Measurements from ENCODE around the gene SEC14L1.
A peak's percentile ranks its signal among the peaks of the same experiment; 100 is the strongest.

Gene SEC14L1

DNA sequence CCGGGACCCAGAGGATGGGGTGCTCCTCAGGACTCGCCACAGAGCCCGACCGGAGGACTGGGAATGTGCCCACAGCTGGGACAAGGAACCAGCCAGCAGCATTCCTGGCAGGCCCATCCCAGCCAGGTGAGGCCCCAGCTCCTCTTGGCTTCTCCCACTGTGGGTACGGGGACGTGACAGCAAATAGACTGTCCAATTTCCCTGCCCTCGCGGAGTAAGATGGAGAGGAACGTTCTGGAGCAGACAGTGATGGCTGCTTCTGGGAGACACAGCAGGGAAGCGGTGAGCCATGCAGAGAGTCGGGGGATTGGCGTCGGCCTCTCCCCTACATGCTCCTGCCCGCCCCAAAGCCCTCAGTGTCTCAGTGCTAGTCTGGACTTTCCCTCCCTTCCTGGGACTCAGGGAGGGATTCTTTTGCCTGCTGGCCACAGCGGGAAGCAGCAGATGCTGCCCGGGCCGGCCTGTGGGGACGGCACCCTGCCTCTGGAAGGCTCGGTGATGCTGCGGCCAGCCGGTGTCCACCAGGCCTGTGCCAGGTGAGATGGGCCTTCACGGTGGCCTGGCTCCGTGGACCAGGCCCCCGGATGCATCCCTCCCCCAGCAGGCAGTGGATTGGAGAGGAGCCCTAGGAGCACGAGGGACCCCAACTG lies 89.1 kb downstream of the SEC14L1 start:
- Mint-ChIP-seq H3K27me3 (peaks cover 8% of the 10 kb centered on the region), H3K36me3 (peaks cover 6% of the 10 kb centered on the region), H3K27ac (no peak overlapping the region), H3K4me3 (no peak overlapping the region), H3K9me3 (peaks cover 5% of the 10 kb centered on the region), H3K4me1 (peaks cover 20% of the 10 kb centered on the region)
- no peak for ATAC-seq

DNA sequence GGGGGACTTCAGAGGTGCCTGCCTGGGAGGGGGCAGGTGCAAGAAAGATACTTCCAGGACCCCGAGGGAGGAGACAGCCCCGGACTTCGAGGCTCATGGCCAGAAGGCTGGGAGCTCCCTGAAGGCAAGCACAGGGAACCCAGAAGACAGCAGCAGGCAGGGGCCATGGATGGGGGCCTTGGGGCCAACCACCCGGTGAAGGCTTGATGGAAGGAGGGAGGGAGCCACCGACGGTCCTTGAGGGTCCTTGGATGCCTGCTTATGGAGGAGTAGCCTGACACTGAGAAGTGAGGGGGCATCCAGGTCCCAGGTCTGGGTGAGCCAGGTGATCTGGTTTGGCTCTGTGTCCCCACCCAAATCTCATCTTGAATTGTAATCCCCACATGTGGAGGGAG lies 89.7 kb downstream of the SEC14L1 start:
- H3K9me3 Mint-ChIP-seq, result peaks cover 3% of the 10 kb centered on the region
- H3K27ac Mint-ChIP-seq, result no peak overlapping the region
- peaks cover 8% of the 10 kb centered on the region for H3K27me3 Mint-ChIP-seq
- H3K36me3 Mint-ChIP-seq, result peaks cover 6% of the 10 kb centered on the region
- ATAC-seq, result no peak
- H3K4me3 Mint-ChIP-seq, result no peak overlapping the region
- peaks cover 25% of the 10 kb centered on the region for H3K4me1 Mint-ChIP-seq

DNA sequence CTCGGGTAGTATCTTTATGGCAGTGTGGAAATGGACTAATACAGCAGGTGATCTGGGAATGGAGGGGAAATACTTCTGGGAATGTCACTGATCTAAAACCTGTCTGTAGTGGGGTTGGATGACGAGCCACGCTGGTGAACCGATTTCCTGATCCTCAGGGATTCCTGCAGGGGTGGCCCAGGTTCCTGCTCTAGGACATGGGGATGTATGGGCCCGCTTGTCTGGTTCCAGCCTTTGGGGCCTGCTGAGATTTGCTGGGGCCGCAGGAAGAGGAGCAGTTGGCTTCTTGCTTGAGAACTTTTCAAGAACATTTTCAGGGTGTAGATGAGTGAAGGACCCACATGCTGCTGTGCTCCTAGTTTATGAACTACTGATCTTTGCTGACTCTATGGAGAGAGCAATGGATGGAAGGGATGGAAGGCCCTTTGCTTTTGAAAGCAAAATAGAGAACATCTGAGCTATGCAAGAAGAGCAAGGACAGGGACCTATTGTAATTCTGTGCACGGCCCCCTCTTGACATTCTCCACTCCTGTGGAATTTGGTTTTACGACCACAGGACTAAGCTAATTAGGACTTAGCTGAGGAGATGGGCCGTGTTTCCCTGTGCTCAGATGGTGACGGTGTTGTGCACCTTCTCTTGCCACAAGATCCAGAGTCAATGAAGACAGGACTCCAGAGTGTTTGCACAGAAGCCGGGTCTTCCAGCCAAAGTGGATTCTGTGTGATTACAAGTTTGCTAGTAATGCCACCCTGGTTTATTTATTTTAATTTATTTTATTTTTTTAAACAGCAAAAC lies 90.5 kb downstream of the SEC14L1 start:
- Mint-ChIP-seq H3K36me3 (peaks cover 6% of the 10 kb centered on the region), H3K27ac (no peak overlapping the region), H3K9me3 (peaks cover 3% of the 10 kb centered on the region), H3K4me1 (peaks cover 27% of the 10 kb centered on the region), H3K4me3 (no peak overlapping the region), H3K27me3 (peaks cover 8% of the 10 kb centered on the region)
- no peak for ATAC-seq

DNA sequence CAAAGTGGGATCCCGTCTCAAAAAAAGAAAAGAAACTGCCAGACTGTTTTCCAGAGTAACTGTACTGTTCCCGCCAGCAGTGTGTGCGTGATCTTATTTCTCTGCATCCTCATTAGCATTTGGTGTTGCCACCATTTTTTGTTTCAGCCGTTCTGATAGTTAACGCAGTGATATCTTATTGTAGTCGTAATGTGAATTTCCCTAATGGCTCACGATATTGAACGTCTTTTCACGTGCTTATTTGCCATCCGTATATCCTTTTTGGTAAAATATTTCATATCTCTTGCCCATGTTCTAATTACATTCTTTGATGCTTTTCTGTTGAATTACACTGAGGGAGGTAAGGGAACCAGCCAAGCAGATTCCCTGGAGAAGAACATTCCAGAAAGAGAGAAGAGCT lies 92.4 kb downstream of the SEC14L1 start:
- Mint-ChIP-seq H3K4me3 (no peak overlapping the region), H3K4me1 (peaks cover 27% of the 10 kb centered on the region), H3K27ac (peak overlapping the region; percentile 60), H3K9me3 (peaks cover 10% of the 10 kb centered on the region), H3K27me3 (peaks cover 8% of the 10 kb centered on the region), H3K36me3 (peaks cover 6% of the 10 kb centered on the region)
- ATAC-seq, result no peak

DNA sequence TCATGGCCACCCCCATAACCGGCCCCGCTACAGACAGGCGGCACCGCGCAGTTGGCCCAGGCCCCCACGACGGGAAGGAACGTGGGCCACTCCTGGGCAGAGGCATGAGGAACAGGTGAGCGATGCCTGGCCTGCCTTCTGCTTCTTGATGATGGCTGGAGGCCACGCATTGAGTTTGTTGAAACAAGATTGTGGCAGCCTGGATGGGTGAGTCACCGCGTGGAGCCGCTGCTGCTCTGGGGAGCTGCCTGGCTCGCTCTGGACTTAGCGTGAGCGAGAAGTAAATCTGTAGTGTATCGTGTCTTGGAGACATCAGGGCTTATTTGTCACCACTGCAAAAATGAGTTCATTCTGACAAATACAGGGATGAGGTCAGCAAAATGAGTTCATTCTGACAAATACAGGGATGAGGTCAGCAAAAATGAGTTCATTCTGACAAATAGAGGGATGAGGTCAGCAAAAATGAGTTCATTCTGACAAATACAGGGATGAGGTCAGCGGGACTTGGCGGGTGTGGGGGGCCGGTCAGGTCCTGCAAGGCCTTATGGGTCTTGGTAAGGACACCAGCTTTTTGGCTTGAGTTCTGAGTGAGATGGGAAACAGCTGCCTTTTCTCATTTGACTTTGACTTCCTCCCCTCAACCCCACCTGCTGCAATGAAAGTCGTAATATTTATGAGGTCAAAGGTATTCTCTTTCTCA lies 93.0 kb downstream of the SEC14L1 start:
- peaks cover 10% of the 10 kb centered on the region for H3K9me3 Mint-ChIP-seq
- peak overlapping the region; percentile 60 for H3K27ac Mint-ChIP-seq
- peaks cover 27% of the 10 kb centered on the region for H3K4me1 Mint-ChIP-seq
- ATAC-seq, result peak; percentile 47
- peaks cover 6% of the 10 kb centered on the region for H3K36me3 Mint-ChIP-seq
- H3K27me3 Mint-ChIP-seq, result peaks cover 3% of the 10 kb centered on the region
- H3K4me3 Mint-ChIP-seq, result no peak overlapping the region

DNA sequence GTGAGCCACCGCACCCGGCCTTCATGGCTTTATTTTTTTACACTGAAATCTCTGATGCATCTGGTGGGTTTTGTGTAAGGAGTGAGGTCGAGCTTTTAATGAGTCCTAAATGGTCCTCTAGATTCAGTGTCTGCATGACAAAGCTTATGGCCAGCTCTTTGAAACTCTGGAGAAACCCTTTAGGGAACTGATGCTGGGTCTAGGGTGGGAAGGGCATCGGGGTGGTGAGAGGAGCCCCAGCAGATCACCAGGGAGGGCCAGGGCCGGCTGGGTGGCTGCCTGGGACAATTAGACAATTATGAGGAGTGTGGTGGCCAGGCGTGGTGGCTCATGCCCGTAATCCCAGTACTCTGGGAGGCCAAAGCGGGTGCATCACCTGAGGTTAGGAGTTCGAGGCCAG lies 93.9 kb downstream of the SEC14L1 start:
- Mint-ChIP-seq H3K36me3 (peaks cover 6% of the 10 kb centered on the region), H3K27me3 (no peaks in the 10 kb centered on the region), H3K4me3 (peak overlapping the region; percentile 9), H3K4me1 (peaks cover 27% of the 10 kb centered on the region), H3K9me3 (peaks cover 10% of the 10 kb centered on the region), H3K27ac (peak overlapping the region; percentile 42)
- ATAC-seq, result no peak

DNA sequence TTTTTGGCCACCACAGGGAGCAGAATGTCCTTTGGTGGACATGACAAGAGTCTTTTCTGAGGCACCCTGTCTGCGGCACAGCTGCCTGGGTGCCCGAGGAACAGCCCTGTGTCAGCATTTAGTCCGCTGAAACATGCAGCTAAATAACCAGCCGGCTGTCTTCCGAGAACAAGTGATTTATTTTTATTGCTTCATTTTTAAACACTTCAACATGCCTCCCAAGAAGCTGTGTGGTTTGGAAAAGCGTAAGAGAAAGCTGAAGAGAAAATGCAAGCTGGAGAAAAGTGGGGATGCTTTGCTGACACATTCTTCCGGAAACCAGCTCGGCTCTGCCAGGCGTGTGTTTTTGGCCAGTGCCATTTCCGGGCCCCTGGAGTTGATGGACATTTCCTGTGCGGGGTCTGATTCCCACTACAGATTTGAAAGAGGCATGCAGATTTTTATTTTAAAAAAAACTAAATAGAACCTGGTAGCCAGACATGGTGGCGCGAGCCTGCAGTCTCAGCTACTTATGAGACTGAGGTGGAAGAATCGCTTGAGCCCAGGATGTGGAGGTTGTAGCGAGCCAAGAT lies 94.7 kb downstream of the SEC14L1 start:
- H3K9me3 Mint-ChIP-seq, result peaks cover 10% of the 10 kb centered on the region
- ATAC-seq, result no peak
- H3K27ac Mint-ChIP-seq, result peak overlapping the region; percentile 42
- H3K27me3 Mint-ChIP-seq, result no peaks in the 10 kb centered on the region
- peaks cover 6% of the 10 kb centered on the region for H3K36me3 Mint-ChIP-seq
- peak overlapping the region; percentile 68 for H3K4me3 Mint-ChIP-seq
- peaks cover 27% of the 10 kb centered on the region for H3K4me1 Mint-ChIP-seq

DNA sequence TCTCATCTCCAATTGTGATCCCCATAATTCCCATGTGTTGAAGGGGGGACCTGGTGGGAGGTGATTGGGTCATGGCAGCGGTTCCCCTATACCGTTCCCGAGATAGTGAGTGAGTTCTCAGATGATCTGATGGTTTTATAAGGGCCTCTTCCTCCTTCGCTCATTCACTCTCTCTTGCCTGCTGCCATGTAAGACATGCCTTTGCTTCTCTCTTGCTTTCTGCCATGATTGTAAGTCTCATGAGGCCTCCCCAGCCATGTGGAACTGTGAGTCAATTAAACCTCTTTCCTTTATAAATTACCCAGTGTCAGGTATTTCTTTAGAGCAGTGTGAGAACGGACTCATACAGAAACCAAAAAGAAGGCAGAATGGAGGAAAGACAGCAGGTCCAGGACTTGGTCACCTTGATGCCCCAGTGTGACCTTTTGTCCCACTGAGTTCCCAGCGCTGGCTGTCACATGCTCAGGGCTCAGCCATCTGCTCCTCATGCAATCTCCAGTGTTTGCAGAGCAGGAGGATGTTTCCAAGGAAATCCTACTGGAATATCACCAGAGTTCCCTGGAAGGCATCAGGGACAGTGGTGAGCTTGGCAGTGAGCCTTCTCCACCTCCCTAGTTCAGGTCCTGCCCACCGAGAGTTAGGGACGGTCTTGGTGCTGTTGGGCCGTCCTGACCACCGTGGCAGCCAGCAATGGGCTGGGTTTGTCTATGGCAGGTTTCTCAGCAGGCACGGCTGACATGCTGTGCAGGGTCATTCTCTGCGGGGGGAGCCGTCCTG lies 96.7 kb downstream of the SEC14L1 start:
- no peak overlapping the region for H3K4me3 Mint-ChIP-seq
- peaks cover 10% of the 10 kb centered on the region for H3K9me3 Mint-ChIP-seq
- peaks cover 6% of the 10 kb centered on the region for H3K36me3 Mint-ChIP-seq
- H3K4me1 Mint-ChIP-seq, result peaks cover 27% of the 10 kb centered on the region
- no peak overlapping the region for H3K27ac Mint-ChIP-seq
- H3K27me3 Mint-ChIP-seq, result no peaks in the 10 kb centered on the region
- no peak for ATAC-seq

DNA sequence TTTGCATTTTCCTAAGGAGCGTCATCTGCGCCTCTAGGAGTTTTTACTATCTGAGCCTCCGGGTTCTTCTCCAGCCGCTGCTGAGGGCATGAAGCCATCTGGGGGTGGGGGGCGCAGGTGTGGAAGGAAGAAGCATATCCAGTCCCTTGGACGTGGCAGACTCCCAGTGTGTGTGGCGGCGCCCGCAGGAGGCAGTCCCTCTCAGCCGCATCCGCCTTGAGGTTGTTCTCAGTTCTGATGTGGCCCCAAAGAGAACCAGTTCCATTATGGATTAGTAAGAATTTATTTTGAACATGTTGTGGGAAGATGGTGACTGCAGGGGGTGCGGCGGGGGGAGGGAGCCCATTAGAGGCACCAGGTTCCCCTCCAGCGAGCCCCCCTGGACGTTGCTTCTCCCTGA lies 100.2 kb downstream of the SEC14L1 start:
- H3K4me3 Mint-ChIP-seq, result no peak overlapping the region
- no peaks in the 10 kb centered on the region for H3K36me3 Mint-ChIP-seq
- ATAC-seq, result no peak
- peaks cover 12% of the 10 kb centered on the region for H3K4me1 Mint-ChIP-seq
- H3K27ac Mint-ChIP-seq, result no peak overlapping the region
- peaks cover 7% of the 10 kb centered on the region for H3K9me3 Mint-ChIP-seq
- H3K27me3 Mint-ChIP-seq, result no peaks in the 10 kb centered on the region

DNA sequence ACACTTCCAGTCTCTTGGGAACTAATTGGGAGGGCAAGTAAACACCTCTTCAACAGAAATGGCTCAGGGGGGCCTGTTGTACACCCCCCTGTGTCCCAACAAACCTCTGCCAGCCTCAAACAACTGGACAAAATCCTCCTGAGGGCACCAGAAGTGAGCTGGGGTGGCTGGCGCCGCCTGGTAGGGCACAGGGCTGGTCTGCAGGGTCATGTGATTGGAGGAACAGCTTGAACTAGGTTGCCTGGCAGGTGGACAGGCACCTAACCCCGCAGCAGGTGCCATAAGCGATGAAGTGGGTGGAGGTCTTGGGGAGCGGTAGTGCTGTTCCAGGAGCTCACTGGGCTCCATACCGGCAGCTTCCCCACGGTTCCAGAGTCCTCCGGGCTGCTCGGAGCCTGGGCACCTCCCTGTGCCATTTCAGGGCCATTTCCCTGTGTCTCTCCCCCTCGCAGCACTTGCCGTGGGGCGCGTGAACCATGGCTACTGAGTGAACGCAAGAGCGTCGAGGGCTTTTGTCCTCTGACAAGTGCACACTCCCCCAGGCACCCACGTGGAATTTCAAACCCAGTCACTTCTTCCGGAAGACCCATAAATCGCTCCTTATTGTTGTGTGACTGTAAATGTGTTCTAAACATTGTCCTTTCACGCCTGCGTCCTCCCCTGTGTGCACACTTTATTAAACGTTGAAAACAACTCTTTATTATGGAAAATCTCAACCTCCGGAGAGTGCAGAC lies 101.5 kb downstream of the SEC14L1 start:
- Mint-ChIP-seq H3K27me3 (no peaks in the 10 kb centered on the region), H3K9me3 (peaks cover 1% of the 10 kb centered on the region), H3K4me1 (peaks cover 19% of the 10 kb centered on the region), H3K27ac (no peak overlapping the region), H3K36me3 (no peaks in the 10 kb centered on the region), H3K4me3 (no peak overlapping the region)
- no peak for ATAC-seq

DNA sequence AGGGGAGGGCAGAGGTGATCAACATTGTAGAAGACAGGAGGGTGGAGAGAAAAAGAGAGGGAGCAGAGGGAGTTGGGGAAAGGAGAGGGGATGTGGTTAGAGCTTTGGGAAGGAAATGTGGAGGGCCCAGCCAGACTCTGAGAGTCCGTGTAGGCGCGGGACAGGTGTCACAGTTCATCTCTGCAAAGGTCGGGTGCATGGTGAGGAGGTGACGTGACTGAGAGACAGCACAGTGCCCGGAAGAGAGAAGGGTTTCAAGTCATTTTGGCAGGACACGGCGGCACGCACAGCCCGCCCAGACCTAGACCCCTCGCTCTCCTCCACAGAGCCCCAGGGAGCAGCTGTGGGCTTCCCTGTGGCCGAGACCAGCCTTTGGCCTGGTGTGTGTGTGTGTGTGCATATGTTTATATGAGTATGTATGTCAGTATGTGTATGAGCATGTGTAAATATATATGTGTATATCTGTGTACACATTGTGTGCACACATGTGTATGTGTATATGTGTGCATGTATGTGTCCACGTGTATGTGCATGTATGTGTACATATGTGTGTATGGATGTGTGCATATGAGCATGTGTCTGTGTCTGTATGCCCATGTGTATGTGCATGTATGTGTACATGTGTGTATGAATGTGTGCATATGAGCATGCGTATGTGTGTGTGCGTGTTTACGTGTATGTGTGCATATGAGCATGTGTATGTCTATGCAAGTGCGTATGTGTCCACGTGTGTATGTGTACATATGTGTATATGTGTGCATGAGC lies 104.6 kb downstream of the SEC14L1 start:
- no peaks in the 10 kb centered on the region for H3K9me3 Mint-ChIP-seq
- H3K27ac Mint-ChIP-seq, result peak overlapping the region; percentile 71
- no peaks in the 10 kb centered on the region for H3K36me3 Mint-ChIP-seq
- peaks cover 23% of the 10 kb centered on the region for H3K4me1 Mint-ChIP-seq
- peaks cover 23% of the 10 kb centered on the region for H3K27me3 Mint-ChIP-seq
- no peak overlapping the region for H3K4me3 Mint-ChIP-seq
- peak; percentile 87 for ATAC-seq

DNA sequence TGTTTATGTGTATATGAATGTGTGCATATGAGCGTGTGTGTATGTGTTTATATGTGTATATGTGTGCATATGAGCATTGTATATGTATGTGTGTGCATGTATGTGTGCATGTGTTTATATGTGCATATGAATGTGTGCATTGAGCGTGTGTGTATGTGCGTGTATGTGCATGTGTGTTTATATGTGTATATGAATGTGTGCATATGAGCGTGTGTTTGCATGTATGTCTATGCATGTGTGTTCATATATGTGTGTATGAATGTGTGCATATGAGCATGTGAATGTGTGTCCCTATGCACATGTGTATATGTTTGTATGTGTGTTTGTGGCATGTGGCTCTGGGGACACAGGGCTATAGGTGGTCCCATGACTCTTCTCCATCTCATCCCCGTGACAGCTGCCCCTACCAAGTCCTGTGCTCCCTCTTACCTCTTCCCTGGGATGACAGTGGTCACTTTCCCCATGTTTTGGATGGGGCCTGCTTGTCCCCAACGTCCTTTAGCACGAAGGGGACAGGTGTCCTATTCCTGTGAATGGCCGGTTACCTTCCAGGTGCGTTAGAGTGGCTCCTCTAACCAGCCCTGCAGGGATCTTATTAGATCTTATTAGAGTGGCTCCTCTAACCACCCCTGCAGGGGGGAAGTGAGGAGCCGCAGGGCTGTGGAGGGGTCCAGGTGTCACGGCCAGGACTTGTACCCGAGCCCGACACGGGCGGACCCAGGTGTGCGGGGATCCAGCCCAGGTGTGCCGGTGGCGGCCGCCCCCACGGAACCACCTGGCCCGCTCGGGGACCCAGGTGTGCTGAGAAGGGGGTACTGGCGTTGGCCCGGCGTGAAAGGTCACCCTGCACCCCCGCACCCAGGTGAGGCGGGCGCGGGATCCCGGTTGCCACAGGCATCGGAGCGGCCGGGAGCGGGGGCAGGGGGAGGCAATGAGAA lies 105.6 kb downstream of the SEC14L1 start:
- H3K9me3 Mint-ChIP-seq, result no peaks in the 10 kb centered on the region
- peaks cover 23% of the 10 kb centered on the region for H3K27me3 Mint-ChIP-seq
- H3K27ac Mint-ChIP-seq, result peak overlapping the region; percentile 54
- peak overlapping the region; percentile 36 for H3K4me3 Mint-ChIP-seq
- ATAC-seq, result peak; percentile 47
- no peaks in the 10 kb centered on the region for H3K36me3 Mint-ChIP-seq
- peaks cover 23% of the 10 kb centered on the region for H3K4me1 Mint-ChIP-seq

DNA sequence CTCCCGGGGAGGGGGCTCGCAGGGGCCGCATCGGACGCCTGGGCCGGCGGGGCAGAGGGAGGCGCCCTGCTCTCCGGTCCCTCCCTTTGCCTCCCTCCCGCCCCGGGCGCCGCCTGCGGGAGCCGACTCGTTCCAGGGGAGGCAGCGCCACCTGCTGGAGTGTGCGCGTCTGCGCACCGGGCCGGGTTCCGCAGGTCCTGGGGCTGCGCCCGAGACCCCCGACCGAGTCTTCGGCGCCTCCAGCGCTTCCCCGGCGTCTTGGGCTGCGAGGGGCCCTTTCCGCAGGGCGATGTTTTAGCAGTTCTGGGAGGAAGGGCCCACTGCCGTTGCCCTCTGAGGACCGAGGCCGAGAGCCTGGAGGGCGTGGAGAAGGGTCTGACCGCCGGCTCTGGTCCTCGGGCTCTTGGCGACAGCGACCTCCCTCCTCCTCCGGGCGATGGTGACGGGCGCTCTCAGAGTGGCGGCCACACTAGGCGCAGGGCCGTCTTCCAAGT lies 106.3 kb downstream of the SEC14L1 start:
- Mint-ChIP-seq H3K27me3 (peaks cover 23% of the 10 kb centered on the region), H3K4me3 (peak overlapping the region; percentile 47), H3K36me3 (no peaks in the 10 kb centered on the region), H3K9me3 (no peaks in the 10 kb centered on the region), H3K27ac (peak overlapping the region; percentile 54), H3K4me1 (peaks cover 23% of the 10 kb centered on the region)
- ATAC-seq, result peak; percentile 80

Measured in stimulated activated memory B cell treated with anti-CD40 and anti-IgM and Interleukin-4, amounts not matched to agents 10 μg/mL and 1 μg/mL and 100 μg/mL, for 72 hours (primary cell).